GM19467 (cell line): ENCODE measurements around the gene LTF.
"Not testable (repeated sequence)": the region's sequence is repeated elsewhere in the genome, so short reads cannot be mapped to it uniquely, and the experiment has no call there.

ENCODE experiments used
- ATAC-seq: cut with Tn5 transposase; IDR thresholded peaks from one replicate; pipeline ENCODE4 v1.9.1; 2021; ENCODE audit warnings: mild to moderate bottlenecking, moderate library complexity; ENCODE audit not compliant: unreplicated experiment

Gene LTF

DNA sequence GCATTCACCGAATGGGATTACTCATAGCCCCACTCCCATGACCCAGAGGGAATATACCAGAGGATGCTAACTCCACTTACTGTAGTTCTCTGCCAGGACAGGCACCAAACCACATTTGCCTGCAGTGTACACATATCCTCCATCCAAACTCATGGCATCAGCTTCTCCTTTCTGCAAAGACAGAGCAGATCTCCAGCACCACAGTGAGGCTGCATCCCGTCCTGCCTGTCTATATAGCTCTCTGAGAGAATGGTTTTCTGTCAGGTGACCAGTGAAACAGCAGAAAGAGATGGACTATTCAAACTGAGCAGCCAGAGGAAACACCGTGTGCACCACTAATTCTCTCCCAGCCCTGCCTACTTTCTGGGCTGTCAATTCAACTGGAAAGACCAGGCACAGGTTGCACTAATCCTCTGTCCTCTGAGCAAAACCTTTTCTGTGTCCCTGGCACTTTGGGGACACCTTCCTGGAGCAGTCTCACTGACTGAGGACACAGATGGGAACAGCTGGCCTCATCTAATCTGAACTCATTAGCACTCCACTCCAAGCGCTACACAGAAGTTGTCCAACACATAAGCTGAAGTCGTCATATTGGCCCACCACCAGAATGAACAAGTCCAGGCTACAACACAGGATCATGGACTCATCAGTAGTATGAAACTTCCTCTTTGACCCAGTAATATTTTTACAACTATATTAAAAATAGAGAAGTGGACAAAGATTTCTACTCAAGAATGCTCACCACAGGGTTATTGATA is 17.3 kb downstream of the LTF start:
- ATAC-seq = no peak

DNA sequence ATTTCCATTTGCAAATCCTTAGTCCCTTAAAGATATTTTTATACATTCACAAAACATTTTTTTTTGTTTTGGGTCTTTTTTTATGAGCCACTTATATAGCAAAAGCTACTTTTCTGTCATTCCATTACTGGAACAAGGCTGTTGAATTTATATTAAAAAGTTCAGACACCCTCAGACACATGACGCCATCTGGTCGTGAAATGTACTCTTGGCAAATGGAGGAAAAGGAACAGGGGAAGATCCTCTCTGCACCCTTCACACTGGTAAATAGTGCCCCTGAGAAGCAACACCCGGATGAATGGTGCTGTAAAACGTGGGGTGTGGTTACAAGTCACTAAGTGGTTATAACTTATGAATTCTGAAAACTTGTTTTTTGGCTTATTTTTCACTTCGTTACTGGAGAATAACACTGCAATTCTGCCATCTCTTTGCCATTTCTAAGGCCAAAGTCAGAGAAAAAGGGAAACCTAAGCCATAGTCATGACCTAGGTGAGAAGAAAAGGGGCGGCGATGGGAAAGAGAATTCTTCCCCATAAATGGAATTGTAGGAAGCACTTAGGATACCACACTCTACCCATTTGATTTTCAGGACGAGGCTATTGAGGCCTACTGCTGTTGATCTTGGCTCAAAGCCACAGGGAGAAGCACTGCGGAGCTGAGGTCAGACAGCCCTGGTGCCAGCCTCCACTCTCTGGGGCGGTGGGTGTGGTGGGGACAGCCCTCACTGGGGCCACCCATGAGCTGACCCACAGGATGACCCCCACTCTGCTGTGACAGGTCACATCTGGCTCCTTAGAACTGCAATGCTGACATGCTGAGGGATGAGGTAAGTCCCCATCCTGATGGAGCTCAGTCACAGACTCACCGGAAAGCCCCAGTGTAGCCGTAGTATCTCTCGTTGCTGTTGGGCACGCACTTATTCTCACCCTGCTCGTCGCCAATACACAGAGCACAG is 21.9 kb downstream of the LTF start:
- no peak for ATAC-seq

DNA sequence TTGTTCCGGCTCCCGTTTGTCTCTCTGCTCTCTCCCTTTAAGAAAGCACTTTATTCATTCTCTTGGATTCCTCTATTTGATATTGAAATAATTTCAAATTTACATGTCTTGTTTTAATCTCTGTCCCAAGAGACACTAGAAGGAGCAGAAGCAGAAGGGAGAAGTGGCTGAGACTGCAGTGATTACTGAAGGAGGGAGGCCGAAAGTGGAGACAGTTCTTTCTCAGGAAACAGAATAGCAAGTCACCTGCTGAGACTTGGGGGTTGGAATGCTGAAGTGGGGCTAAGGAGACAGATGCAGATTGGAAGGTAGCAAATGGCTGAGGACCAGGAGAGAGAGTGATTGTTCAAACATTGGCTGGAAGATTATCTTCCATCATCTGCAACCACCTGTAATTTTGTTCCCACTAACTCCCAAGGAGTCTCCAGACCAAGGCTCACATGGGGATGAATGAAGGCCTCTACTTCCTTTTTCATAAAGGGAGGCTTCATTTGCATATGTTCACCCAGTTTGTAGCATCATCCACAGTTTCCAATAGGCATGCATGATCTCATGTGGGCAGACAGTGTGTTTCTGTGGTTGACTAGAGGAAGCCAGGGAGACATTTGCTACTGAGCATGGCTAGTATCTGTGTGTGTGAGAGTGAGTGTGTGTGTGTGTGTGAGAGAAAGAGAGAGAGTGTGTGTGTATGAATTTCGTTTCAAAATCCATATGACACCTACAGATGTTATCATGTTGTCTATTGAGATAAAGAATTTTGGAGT is 24.0 kb downstream of the LTF start:
- no peak for ATAC-seq

DNA sequence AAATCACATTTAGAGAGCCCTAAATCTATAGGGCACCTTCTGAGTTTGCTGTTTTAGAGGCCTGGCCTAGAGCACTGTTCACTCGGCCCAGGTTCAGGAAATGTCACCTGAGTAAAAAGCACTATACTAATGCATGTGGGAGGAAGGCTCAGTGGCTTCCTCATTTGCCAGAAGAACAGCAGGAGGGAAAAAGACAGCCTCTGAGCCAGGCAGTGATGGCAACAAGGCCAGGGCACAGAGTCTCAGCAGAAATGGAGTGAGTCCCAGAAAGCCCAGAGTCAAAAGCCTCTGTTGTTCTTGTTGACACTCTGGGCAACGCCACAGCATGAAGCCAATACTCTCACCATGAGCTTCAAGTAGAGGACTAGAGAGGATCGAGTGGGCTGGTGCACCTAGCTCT is 25.9 kb downstream of the LTF start:
- ATAC-seq = no peak

DNA sequence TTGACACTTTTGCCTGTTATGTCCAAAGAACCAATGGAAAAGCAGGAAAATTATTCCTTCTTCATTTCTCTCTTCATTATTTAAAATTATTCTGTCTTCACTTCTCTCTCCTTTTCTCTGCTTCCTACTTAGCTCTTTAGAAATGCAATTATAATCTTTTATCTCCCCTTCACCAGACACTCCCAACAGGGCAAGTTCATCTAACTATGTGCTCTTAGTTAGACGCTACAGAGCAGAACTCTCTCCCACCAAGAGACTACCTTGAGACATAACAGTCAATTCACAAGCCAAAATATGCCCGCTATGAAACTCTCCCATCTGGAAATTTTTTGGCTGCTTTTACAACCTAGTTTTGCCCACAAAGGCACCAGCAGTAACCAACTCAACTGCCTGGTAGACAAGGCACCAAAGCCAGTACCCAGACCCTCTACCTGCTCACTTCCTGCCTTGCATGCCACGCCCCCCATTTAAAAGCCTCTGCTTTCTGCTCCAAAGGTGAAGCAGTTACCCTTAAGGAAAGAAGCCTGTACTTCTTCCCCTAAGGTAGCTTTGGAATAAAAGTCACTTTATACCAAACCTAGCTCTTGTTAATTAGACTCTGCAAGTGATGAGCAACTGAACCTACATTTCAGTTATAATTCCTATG is 29.5 kb downstream of the LTF start:
- no peak for ATAC-seq

DNA sequence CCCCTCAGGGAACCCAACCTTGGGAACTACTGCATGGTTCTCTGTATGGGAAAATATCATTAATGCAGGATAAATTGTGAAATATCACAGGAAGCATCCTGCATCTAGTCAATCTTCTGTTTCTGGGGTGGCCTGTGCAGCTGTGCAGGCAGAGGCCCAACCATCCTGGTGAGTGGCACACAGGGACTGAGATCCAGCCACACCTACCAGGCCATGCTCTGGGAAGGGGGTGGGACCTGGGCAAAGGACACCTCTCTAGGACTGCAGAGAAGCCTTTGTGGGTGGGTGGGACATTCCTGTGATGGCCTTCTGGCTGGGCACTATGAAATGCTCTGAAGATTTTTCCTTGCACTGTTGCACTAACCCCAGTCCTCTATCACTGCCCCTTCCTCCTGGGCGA is 30.9 kb downstream of the LTF start:
- no peak for ATAC-seq

DNA sequence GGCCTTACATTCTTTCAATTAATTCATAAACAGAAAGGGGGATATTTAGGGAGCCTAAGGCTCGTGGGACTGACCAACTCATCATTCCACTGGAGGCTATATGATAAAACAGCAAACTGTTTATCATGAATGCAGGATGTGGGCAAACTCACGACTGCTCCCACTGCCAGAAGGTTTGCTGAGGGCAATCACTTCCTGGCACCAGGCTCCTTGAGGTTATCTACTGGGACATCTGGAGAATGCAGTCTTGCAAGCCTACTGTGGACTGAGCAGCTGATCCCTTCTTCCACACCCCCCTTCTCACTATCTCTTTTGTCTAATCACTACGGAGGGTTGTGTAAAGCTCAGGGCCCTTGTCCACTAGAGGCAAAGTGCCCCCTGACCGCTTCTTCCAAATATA is 31.6 kb downstream of the LTF start:
- not testable (repeated sequence) for ATAC-seq

DNA sequence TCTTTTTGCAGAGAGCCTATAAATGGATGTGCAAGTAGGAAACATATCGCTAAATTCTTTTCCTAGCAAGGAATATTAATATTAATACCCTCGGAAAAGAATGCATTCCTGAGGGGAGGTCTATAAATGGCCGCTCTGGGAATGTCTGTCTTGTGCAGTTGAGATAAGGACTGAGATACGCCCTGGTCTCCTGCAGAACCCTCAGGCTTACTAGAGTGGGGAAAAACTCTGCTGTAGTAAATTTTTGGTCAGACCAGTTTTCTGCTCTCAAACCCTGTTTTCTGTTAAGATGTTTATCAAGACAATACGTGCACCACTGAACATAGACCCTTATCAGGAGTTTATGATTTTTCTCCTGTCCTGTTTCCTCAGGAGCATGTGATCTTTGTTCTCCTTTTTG is 32.8 kb downstream of the LTF start:
- not testable (repeated sequence) for ATAC-seq

DNA sequence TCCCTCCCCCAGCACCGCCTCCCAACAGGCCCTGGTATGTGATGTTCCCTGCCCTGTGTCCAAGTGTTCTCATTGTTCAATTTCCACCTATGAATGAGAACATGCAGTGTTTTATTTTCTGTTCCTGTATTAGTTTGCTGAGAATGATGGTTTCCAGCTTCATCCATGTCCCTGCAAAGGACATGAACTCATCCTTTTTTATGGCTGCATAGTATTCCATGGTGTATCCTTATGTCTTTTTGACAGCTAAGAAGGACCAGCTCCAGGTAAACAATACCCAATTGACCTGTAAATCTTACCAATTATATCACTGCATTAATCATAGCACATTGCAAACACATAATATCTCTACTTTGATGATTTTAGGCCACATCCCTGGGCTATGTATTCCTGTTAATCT is 33.8 kb downstream of the LTF start:
- not testable (repeated sequence) for ATAC-seq

DNA sequence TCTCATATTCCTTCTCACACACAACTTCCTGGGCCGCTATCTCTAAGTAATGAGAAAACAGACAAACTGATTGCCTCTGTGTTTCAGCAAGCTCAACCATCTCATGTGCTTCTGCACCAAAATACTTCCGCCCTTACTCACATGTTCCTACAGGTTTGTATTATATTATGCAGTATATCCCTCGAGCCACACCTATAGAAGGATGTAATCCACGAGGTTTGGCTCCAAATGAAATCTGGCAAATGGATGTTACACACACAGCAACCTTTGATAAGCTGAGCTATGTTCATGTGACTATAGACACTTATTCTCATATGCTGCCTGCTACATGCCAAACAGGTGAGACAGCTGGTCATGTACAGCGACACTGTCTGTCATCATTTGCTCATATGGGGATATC is 35.0 kb downstream of the LTF start:
- no peak for ATAC-seq

DNA sequence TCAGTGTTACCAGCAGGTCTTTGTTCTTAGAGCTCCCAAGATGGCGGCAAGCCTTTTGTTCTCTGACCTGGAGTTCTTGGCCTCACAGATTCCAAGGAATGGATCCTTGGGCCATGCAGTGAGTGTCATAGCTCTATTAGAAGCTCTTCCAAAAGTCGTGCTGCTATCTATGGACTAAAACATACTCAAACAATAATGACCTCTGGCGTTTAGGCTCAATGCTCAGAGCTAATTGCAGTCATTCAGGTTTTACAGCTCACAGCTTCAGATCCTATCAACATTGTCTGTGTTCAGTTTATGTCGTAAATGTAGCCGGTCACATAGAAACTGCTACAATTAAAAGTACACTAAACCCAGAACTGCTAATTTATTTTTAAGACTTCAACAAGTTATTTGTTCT is 35.5 kb downstream of the LTF start:
- no peak for ATAC-seq

DNA sequence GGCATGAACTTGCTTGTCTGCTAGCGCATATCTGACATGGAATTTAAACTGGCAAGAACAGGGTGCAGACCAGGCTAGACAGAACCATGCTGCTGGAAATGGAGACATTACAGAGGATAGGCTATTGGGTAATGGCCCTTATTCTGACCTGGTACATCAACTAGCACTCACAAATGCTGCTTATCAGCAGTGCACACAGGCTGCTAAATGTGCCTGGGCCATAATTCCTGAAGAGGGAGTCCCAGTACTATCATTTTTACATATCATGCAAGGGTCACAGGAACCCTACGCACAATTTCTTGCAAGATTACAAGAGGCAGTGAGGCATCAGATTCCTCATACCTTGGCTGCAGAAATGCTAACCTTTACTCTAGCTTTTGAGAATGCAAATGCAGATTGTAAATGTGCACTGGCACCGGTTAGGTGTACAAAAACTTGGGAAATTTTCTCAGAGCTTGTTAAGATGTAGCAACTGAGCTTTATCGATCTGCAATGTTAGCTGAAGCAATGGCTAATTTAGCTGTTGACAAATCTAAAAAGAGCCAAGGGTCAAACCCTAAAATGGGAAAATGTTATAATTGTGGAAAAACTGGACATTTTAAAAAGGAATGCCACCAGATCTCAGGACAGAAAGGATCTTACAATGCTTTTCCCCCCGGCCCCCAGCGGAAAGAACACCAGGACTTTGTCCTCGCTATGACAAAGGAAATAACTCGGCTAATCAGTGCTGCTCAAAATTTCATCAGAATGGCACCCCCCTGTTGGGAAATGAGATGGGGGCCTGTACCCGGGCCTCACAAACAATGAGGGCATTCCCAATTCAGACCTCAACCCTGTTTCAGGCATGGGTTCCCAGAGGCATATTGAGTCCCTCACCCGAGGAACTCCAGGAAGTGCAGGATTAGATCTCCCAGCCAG is 36.5 kb downstream of the LTF start:
- no peak for ATAC-seq

DNA sequence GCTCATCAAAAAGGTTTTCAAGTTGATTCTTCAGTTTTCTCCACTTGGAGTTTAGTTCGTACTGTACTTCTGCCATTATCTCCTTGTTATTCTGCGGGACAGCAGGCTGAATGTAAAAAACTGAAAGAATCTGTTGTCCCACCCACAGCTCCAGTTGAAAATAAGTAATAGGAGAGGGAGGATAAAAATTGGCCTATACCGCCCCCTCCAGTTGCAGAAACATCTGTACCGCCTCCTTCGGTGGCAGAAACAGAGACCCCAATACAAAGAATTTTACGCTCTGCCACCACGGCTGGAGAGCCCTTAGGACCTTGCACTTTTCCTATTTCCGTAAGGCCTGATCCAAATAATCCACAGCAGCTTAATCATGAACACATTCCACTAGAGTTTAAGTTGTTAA is 37.3 kb downstream of the LTF start:
- ATAC-seq = not testable (repeated sequence)

DNA sequence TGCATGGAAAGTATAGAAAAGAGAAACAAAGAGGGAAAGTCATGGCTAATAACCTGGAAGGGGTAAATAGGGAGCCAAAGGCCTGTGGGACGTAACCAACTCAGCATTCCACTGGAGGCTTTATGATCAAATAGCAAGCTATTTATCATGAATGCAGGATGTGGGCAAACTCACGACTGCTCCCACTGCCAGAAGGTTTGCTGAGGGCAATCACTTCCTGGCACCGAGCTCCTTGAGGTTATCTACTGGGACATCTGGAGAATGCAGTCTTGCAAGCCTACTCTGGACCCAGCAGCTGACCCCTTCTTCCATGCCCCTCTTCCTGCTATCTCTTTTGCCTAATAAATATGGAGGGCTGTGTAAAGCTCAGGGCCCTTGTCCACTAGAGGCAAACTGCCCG is 38.2 kb downstream of the LTF start:
- not testable (repeated sequence) for ATAC-seq

DNA sequence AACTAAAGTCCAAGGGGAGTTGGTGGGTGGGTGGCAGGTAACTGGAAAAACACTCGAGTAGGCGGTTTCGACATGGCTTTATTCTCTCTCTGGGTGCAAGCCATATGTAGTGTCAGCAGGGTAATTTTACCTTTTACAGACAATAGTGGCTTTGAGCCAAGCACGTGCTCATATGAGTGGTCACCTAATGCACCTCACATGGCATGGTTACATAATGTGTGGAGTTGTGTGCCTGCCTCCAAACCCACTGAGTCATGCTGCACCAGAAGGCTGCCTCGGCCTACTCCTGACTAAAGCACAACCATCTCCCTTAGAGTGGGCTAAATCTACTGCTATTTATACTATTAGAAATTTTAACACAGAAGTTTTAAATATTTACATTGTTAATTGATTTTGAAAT is 41.1 kb downstream of the LTF start:
- no peak for ATAC-seq

DNA sequence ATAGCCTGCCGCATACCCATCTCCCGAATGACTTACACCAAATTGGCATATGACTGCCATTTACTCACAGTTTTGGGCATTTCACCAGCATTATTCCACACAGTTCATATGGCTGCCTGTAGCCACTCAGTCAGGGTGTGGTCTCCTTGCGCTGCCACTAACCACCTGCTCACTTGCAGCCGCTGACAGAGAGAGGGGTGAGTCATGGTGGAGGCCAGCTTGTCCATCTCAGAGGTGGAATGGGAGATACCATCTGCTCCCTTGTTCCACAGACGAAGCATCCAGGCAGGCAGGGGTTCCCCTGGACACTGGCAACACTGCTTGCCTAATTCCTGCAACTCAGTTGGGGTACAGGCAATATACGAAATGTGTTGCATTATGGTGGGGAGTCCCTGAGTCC is 42.1 kb downstream of the LTF start:
- no peak for ATAC-seq

DNA sequence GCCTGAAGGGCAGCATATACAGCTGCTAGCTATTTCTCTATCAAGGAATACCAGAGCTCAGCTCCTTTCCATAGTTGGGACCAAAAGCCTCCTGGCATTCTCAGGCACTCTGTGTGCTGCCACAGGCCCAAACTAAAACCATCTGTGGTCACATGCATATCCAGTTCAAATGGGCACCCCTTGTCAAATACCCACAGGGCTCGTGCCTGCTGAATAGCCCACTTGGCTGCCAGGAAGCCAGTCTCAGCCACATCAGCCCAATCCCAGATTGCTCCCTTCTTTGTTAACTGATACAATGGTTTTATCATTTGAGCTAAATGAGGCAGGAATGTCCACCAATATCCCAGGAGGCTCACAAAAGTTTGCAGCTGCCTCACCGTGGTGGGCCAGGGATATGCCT is 43.8 kb downstream of the LTF start:
- ATAC-seq = no peak

DNA sequence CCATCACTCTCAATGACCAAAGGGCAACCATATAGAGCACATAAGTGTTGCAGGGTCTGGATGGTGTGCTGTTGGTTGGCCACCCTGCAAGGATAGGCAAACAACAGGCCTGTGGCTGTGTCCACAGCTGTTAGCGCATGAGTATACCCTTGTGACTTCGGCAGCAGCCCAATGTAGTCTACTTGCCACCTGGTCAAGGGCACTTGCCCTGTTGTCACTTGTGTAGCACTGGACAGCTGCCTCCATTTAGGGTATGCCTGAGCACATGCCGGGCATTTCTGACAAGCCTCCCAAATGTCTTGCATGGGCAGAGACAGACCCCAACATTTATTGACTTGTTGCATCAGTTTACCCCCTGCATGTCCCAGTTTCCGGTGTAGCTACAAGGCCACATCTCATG is 44.9 kb downstream of the LTF start:
- ATAC-seq = no peak

DNA sequence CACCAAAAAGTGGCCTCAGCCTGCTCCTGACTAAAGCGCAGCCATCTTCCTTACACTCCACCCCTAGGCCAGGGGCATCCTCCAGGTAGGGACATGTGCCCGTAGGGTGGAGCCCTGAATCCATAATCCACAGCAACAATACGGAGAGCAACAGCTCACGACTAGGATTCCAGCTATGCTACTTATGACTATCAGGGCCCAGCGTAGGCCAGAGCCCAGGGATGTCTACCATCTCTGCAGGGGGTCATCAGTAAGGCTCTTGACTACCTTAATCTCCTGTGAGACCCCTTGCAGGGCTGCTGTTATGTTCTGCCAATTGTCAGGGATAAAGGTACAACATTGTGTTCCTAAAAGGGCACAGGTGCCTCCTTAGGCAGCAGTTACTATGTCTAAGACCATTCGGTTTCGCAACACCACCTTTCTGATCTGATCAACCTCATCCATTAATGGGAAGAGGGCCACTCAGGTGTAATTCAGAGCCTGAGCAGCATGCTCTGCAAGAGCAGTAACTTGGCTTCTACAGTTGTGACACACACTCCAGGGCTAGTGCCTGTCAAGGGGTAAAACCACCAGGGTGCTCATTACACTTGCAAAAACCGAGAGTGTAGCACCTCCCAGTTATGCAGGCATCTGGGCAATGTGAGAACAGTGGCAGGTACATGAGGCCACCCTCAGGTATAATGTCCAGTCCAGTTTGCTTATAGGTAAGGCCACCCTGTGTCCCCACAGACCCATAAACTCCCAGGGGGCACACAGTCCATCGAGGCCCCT is 46.7 kb downstream of the LTF start:
- ATAC-seq = no peak
